PC-9 (cell line): ENCODE data around the gene ABCD3. TPM values are rescaled to one million over a fixed set of nuclear protein-coding genes. Genes with fewer than 3 reads are reported as not detected.

Source experiments
- BruUV-seq: library from RNA; stranded (reverse); fragments of 400-500 nt; replicated peaks from 2 replicates; lab custom pipeline; 2021; lab: Mats Ljungman, UMichigan
- CTCF ChIA-PET: fragments of 300-600 bp; sonication (Branson Sonifier 250); formaldehyde crosslinking; loops from one replicate; lab custom pipeline; 2022; ENCODE audit warnings: antibody characterized with exemption; lab: Charles Lee
- POLR2A ChIA-PET: fragments of 300-600 bp; sonication (Branson Sonifier 250); formaldehyde crosslinking; loops from one replicate; lab custom pipeline; 2022; ENCODE audit warnings: antibody characterized with exemption; ENCODE audit not compliant: unreplicated experiment; lab: Charles Lee
- DNase-seq, 2 experiments: peaks; one replicate each; pipeline versions ENCODE4 v3.0.0 to v3.0.0-alpha.2; 2015 to 2022; ENCODE audit warnings: mixed read lengths in 1 of 2
- H2AFZ ChIP-seq: fragments of 200-600 bp; sonication (generic); 2 replicates; pipeline ENCODE4 v1.8.1; 2017; ENCODE audit warnings: antibody characterized with exemption
- H3F3A ChIP-seq: fragments of 200-600 bp; sonication (generic); 2 replicates; pipeline ENCODE4 v1.8.1; 2017; ENCODE audit warnings: antibody characterized with exemption, mild to moderate bottlenecking, low read depth; ENCODE audit not compliant: insufficient read depth
- H3K27ac ChIP-seq: fragments of 200-600 bp; sonication (generic); 2 replicates; pipeline ENCODE4 v1.6.1; 2016; ENCODE audit warnings: mixed run types
- H3K27me3 ChIP-seq: fragments of 200-600 bp; sonication (generic); 2 replicates; pipeline ENCODE4 v1.6.1; 2016; ENCODE audit warnings: low read depth, mixed run types; ENCODE audit not compliant: insufficient read depth
- H3K36me3 ChIP-seq: fragments of 200-600 bp; sonication (generic); 2 replicates; pipeline ENCODE4 v1.6.1; 2016; ENCODE audit warnings: low read depth, mixed run types
- H3K4me1 ChIP-seq: fragments of 200-600 bp; sonication (generic); replicated peaks from 2 replicates; pipeline ENCODE4 v1.6.1; 2016; ENCODE audit warnings: mixed run types; ENCODE audit not compliant: insufficient read depth
- H3K4me2 ChIP-seq: fragments of 200-600 bp; sonication (generic); 2 replicates; pipeline ENCODE4 v1.6.1; 2017; ENCODE audit warnings: mixed run types
- H3K4me3 ChIP-seq: fragments of 200-600 bp; sonication (generic); 2 replicates; pipeline ENCODE4 v1.6.1; 2016; ENCODE audit warnings: mixed run types
- H3K79me2 ChIP-seq: fragments of 200-600 bp; sonication (generic); 2 replicates; pipeline ENCODE4 v1.6.1; 2017; ENCODE audit warnings: low read depth, mixed run types
- H3K9me2 ChIP-seq: fragments of 200-600 bp; sonication (generic); 2 replicates; pipeline ENCODE4 v1.8.1; 2017; ENCODE audit warnings: mild to moderate bottlenecking; ENCODE audit not compliant: insufficient read depth
- H3K9me3 ChIP-seq: fragments of 200-600 bp; sonication (generic); 2 replicates; pipeline ENCODE4 v1.8.1; 2016; ENCODE audit warnings: low read depth; ENCODE audit not compliant: insufficient read depth
- H4K20me1 ChIP-seq: fragments of 200-600 bp; sonication (generic); 2 replicates; pipeline ENCODE4 v1.8.1; 2017; ENCODE audit not compliant: insufficient read depth
- EZH2 ChIP-seq: fragments of 200-600 bp; sonication (generic); IDR thresholded peaks from 2 replicates; pipeline ENCODE4 v1.8.0; 2017; ENCODE audit warnings: antibody characterized with exemption, low read depth
- intact Hi-C: fragments of 100-400 bp; cut with micrococcal nuclease; formaldehyde crosslinking; loops from one replicate; pipeline ENCODE4 v1.10.0; 2022; ENCODE audit not compliant: unreplicated experiment
- total RNA-seq: library from RNA; stranded (reverse); gene quantifications from 2 replicates; pipeline ENCODE4 v1.2.3, GENCODE V29; 2021
- TF ChIP-seq, protein P1 (sequence below): fragments of 200-600 bp; sonication (generic); conservative IDR thresholded peaks from 2 replicates; pipeline ENCODE4 v1.6.1; 2017; ENCODE audit warnings: mixed run types, antibody characterized with exemption, mild to moderate bottlenecking, moderate library complexity

The ABCD3 gene
- total RNA-seq, 1 experiment from 2014 or later, result 51.6 TPM

DNA sequence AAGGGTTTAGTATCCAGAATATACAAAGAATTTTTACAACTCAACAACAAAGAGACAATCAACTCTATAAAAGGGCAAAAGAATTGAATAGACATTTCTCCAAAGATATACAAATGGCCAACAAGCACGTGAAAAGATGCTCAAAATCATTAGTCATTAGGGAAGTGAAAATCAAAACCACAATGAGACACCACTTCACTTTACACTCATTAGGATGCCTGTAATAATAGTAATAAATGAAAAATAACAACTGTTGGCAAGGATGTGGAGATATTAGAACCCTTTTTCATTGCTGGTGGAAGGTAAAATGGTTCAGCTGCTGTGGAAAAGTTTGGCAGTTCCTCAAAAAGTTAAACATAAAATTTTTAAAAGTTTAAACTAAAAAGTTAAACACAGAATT lies 7.0 kb upstream of the ABCD3 start:
- DNase-seq, result no peak
- H3K9me3 ChIP-seq, result no peaks in the 10 kb centered on the region
- intact Hi-C loops, result no loop called here
- H3K27me3 ChIP-seq, result no peaks in the 10 kb centered on the region
- no peaks in the 10 kb centered on the region for H3K36me3 ChIP-seq
- ChIA-PET POLR2A (no interaction called here), CTCF (no interaction called here)
- peaks cover under 1% of the 10 kb centered on the region; the same call in 1 of the 2 replicates for H3K4me1 ChIP-seq
- no peak overlapping the region for H3K4me2 ChIP-seq
- H3K9me2 ChIP-seq, result peaks cover 3% of the 10 kb centered on the region; the same call in 1 of the 2 replicates
- H3K27ac ChIP-seq, result no peak overlapping the region
- TF ChIP-seq, protein P1, sequence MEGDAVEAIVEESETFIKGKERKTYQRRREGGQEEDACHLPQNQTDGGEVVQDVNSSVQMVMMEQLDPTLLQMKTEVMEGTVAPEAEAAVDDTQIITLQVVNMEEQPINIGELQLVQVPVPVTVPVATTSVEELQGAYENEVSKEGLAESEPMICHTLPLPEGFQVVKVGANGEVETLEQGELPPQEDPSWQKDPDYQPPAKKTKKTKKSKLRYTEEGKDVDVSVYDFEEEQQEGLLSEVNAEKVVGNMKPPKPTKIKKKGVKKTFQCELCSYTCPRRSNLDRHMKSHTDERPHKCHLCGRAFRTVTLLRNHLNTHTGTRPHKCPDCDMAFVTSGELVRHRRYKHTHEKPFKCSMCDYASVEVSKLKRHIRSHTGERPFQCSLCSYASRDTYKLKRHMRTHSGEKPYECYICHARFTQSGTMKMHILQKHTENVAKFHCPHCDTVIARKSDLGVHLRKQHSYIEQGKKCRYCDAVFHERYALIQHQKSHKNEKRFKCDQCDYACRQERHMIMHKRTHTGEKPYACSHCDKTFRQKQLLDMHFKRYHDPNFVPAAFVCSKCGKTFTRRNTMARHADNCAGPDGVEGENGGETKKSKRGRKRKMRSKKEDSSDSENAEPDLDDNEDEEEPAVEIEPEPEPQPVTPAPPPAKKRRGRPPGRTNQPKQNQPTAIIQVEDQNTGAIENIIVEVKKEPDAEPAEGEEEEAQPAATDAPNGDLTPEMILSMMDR, result no peak
- no peak for TF ChIP-seq EZH2
- no peak overlapping the region for H3K4me3 ChIP-seq
- H3F3A ChIP-seq, result no peaks in the 10 kb centered on the region
- no peak overlapping the region for H2AFZ ChIP-seq
- no peaks in the 10 kb centered on the region for H4K20me1 ChIP-seq
- H3K79me2 ChIP-seq, result no peaks in the 10 kb centered on the region
- no TSS peak for BruUV-seq

DNA sequence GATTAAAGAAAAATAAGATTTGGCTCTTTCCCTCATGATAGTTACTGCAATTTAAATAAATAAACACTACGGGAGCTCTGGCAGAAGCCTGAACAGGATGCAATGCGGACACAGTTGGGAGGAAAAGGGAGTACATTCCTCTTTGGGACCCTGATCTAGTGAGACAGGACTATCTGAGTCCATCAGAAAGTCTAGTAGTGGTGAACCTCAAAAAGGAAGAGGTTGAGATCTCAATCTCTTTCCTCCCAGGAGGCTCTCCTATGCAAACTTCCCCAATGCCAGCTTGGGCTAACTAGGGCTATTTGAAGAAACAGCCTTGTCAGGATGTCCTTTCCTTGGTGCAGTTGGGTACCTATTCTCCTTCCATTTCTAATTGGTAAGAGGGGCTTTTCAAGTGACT lies 4.9 kb upstream of the ABCD3 start:
- Histone ChIP-seq H3K9me2 (no peaks in the 10 kb centered on the region; the same call in 1 of the 2 replicates), H3K4me3 (no peak overlapping the region), H3K9me3 (no peaks in the 10 kb centered on the region), H2AFZ (no peak overlapping the region), H4K20me1 (no peaks in the 10 kb centered on the region), H3K4me2 (no peak overlapping the region), H3K27ac (no peak overlapping the region), H3K79me2 (peaks cover under 1% of the 10 kb centered on the region; the same call in 1 of the 2 replicates), H3K36me3 (no peaks in the 10 kb centered on the region), H3F3A (peaks cover 13% of the 10 kb centered on the region), H3K4me1 (peaks cover 11% of the 10 kb centered on the region), H3K27me3 (no peaks in the 10 kb centered on the region)
- ChIA-PET CTCF (no interaction called here), POLR2A (interaction anchor here (0.6 kb wide), 1 partner anchor 453 kb away, joined by 5 read pairs; no protein-coding TSS in a partner anchor)
- no peak for TF ChIP-seq EZH2
- TF ChIP-seq, protein P1, result no peak
- DNase-seq, result no peak
- intact Hi-C loops, result no loop called here
- no TSS peak for BruUV-seq

DNA sequence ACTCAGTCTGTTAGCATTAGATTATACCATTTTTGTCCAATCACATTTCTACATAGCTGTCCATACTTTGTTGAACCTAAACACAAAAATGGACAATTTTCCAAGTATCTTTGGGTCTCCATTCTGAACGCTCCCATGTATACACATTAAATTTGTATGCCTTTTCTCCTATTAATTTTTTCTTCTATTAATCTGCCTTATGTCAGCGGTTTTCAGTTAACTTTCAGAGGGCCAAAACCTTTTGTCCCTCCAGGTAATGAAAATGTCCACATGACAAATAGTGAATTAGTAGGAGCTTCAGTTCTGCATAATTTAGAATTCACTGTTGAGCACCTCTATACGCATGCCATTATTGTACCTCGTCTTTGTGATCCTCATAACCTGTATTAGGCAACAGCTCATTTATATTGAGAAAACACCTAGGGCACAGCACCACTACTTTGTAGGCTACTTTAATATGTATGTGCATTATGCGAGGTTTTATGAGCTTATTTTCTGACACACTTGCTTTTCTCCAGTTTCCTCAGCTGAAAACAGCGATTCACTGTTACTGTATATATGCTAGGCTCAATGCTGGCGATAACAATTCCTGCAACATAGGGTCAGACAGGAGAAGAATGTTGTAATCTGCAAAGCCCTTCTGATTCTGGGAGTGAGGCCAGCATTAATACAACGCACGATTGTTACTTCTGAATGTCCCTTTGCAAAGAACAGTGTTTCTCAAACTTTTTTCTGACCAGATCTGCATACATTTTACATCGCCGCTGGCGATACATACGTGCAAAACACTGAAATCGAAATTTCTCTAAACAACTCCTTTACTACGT lies 1.1 kb upstream of the ABCD3 start:
- TSS peak; percentile 85 for BruUV-seq
- peaks cover 38% of the 10 kb centered on the region for H3K79me2 ChIP-seq
- no peaks in the 10 kb centered on the region for H3K36me3 ChIP-seq
- H3K4me3 ChIP-seq, result peak overlapping the region; percentile 91
- CTCF ChIA-PET, result no interaction called here
- POLR2A ChIA-PET, result interaction anchor here (0.6 to 0.8 kb wide), 3 partner anchors 99 to 200 kb away, joined by 4 read pairs; no protein-coding TSS in a partner anchor
- DNase-seq, result peak; percentile 9 to 83
- intact Hi-C loops, result loop anchor here (5.0 kb wide), 2 partner anchors 80 to 180 kb away; partner anchors contain the start of gene ARHGAP29
- no peaks in the 10 kb centered on the region for H3K9me2 ChIP-seq
- peaks cover 27% of the 10 kb centered on the region for H3F3A ChIP-seq
- no peaks in the 10 kb centered on the region for H3K9me3 ChIP-seq
- H3K27ac ChIP-seq, result peak overlapping the region; percentile 45
- H3K4me1 ChIP-seq, result peaks cover 39% of the 10 kb centered on the region
- TF ChIP-seq, protein P1, result no peak
- TF ChIP-seq EZH2, result no peak
- no peaks in the 10 kb centered on the region for H3K27me3 ChIP-seq
- peak overlapping the region; percentile 85 for H2AFZ ChIP-seq
- H3K4me2 ChIP-seq, result peak overlapping the region; percentile 93
- H4K20me1 ChIP-seq, result peaks cover 16% of the 10 kb centered on the region
